Esophagus squamous epithelium (tissue), 5 donors: Measurements from ENCODE around the gene MAD1L1. TPM values are rescaled to one million over a fixed set of nuclear protein-coding genes. Genes with fewer than 3 reads are reported as not detected.

Experiments
- DNase-seq: peaks from one replicate; lab custom pipeline; 2025; lab: John Stamatoyannopoulos, UW
- H3K27ac ChIP-seq, 4 donors: fragments of 200-600 bp; sonication (generic); one replicate each; pipeline ENCODE4 v1.5.1; 2016 to 2019; ENCODE audit warnings: mild to moderate bottlenecking in 1 of 4
- H3K27me3 ChIP-seq, 4 donors: fragments of 200-600 bp; sonication (generic); 1 replicate in 3 of 4; 2 replicates in 1 of 4; pipeline versions ENCODE4 v1.5.1 to v1.6.0; 2017 to 2021; ENCODE audit warnings: antibody characterized with exemption in 1 of 4
- H3K36me3 ChIP-seq, 3 donors: fragments of 200-600 bp; sonication (generic); one replicate each; pipeline ENCODE4 v1.5.1; 2016 to 2019
- H3K4me1 ChIP-seq, 3 donors: fragments of 200-600 bp; sonication (generic); one replicate each; pipeline ENCODE4 v1.5.1; 2017 to 2019
- H3K4me3 ChIP-seq, 4 donors: fragments of 200-600 bp; sonication (generic); 1 replicate in 3 of 4; 2 replicates in 1 of 4; pipeline ENCODE4 v1.5.1; 2016 to 2019; ENCODE audit warnings: mild to moderate bottlenecking in 2 of 4, moderate library complexity in 1 of 4
- H3K9me3 ChIP-seq, 3 donors: fragments of 200-600 bp; sonication (generic); one replicate each; pipeline ENCODE4 v1.5.1; 2016 to 2019
- CTCF ChIP-seq, 6 experiments: fragments of 450-650 bp in 4 of 6; fragments of 200-600 bp in 2 of 6; sonication (generic) in 2 of 6; IDR thresholded peaks; one replicate each; pipeline ENCODE4 v1.5.1; 2016 to 2019; ENCODE audit warnings: antibody characterized with exemption in 6 of 6, mild to moderate bottlenecking in 4 of 6, moderate library complexity in 4 of 6
- POLR2A ChIP-seq, 4 donors: fragments of 450-650 bp; IDR thresholded peaks; one replicate each; pipeline ENCODE4 v1.6.1; 2017; ENCODE audit warnings: antibody characterized with exemption in 4 of 4, mild to moderate bottlenecking in 4 of 4, moderate library complexity in 3 of 4
- WGBS, 2 donors: methylation state at CpG; one replicate each; pipeline ENCODE4 v1.1.5; 2018; 5-methylcytosine and 5-hydroxymethylcytosine counted together
- intact Hi-C: fragments of 100-400 bp; cut with DNase I; formaldehyde crosslinking; loops from one replicate; pipeline ENCODE4 v1.15.0; 2022
- total RNA-seq, 4 donors: library from RNA; depleted of rRNA; stranded (reverse); fragments of >200 nt; gene quantifications; one replicate each; pipeline ENCODE4 v1.1.0, GENCODE V29; 2016
- donor health status: DM: yes; HTN: yes; CAD: no.

Gene MAD1L1
- total RNA-seq, 4 donors from 2014 or later, result 16.6 to 40.4 (median 30.2) TPM

GRCh38 chr7:2101630-2102374 is 130.9 kb downstream of the MAD1L1 start:
- intact Hi-C loops, result no loop called here
- peaks cover 4 to 29% (median 12%) of the 10 kb centered on the region in 3 donors for H3K4me1 ChIP-seq

GRCh38 chr7:2100278-2101208 is 132.2 kb downstream of the MAD1L1 start:
- intact Hi-C loops, result no loop called here
- DNase-seq, result no peak
- Histone ChIP-seq H3K27ac (no peak overlapping the region), H3K9me3 (no peaks in the 10 kb centered on the region), H3K36me3 (no peaks in the 10 kb centered on the region), H3K4me1 (peaks cover 4 to 24% (median 9%) of the 10 kb centered on the region in 3 donors), H3K27me3 (no peaks in the 10 kb centered on the region), H3K4me3 (no peak overlapping the region)
- TF ChIP-seq POLR2A (IDR thresholded peaks at IDR 0.05), result no peak
- 74 to 87% methylated on average over 6 to 27 of the region's 31 CpGs for WGBS, 2 donors

More at GRCh38 chr7:2101630-2102374, 130.9 kb downstream of the MAD1L1 start:
- no peak for DNase-seq
- Histone ChIP-seq H3K9me3 (no peaks in the 10 kb centered on the region), H3K4me3 (no peak overlapping the region), H3K36me3 (no peaks in the 10 kb centered on the region), H3K27me3 (no peaks in the 10 kb centered on the region), H3K27ac (no peak overlapping the region)
- WGBS, 2 donors, result 95 to 98% methylated on average over 14 to 16 of the region's 19 CpGs
- TF ChIP-seq CTCF (IDR thresholded peaks at IDR 0.05) (no peak), POLR2A (IDR thresholded peaks at IDR 0.05) (no peak)

- TF ChIP-seq CTCF (IDR thresholded peaks at IDR 0.05), result no peak
- no peak for DNase-seq
- WGBS, 2 donors, result 71 to 89% methylated on average over 19 to 25 of the region's 29 CpGs
These were observed 133.4 kb downstream of the MAD1L1 start for GRCh38 chr7:2099048-2099957.

GRCh38 chr7:2098496-2098895 is 134.2 kb downstream of the MAD1L1 start:
- Histone ChIP-seq H3K4me3 (no peak overlapping the region), H3K27me3 (no peaks in the 10 kb centered on the region), H3K4me1 (peaks cover 0 to 4% (median 4%) of the 10 kb centered on the region in 3 donors), H3K9me3 (no peaks in the 10 kb centered on the region), H3K27ac (no peak overlapping the region), H3K36me3 (no peaks in the 10 kb centered on the region)
- TF ChIP-seq CTCF (IDR thresholded peaks at IDR 0.05) (no peak), POLR2A (IDR thresholded peaks at IDR 0.05) (no peak)
- intact Hi-C loops, result no loop called here
- WGBS, 2 donors, result 93% methylated on average over 8 of the region's 16 CpGs; no CpG with 5 or more reads in 1 of the 2 donors
- DNase-seq, result no peak

More at GRCh38 chr7:2099048-2099957, 133.4 kb downstream of the MAD1L1 start:
- Histone ChIP-seq H3K4me3 (no peak overlapping the region), H3K27me3 (no peaks in the 10 kb centered on the region), H3K4me1 (peaks cover 4 to 12% (median 9%) of the 10 kb centered on the region in 3 donors), H3K36me3 (no peaks in the 10 kb centered on the region), H3K27ac (no peak overlapping the region), H3K9me3 (no peaks in the 10 kb centered on the region)
- intact Hi-C loops, result no loop called here

- H3K27ac ChIP-seq, result no peak overlapping the region
- H3K27me3 ChIP-seq, result no peaks in the 10 kb centered on the region
- intact Hi-C loops, result no loop called here
- no peak for DNase-seq
- no peaks in the 10 kb centered on the region for H3K4me1 ChIP-seq
- H3K9me3 ChIP-seq, result no peaks in the 10 kb centered on the region
- WGBS, 2 donors, result 94 to 95% methylated on average over 6 to 11 of the region's 18 CpGs
- no peaks in the 10 kb centered on the region for H3K36me3 ChIP-seq
- H3K4me3 ChIP-seq, result no peak overlapping the region
- TF ChIP-seq POLR2A (IDR thresholded peaks at IDR 0.05), result no peak
- TF ChIP-seq CTCF (IDR thresholded peaks at IDR 0.05), result no peak
These were observed 134.7 kb downstream of the MAD1L1 start for GRCh38 chr7:2098056-2098455.
